ENCODE results near the gene HSPBP1.
"Not testable (repeated sequence)": the region's sequence is repeated elsewhere in the genome, so short reads cannot be mapped to it uniquely, and the experiment has no call there.

HSPBP1 gene

DNA sequence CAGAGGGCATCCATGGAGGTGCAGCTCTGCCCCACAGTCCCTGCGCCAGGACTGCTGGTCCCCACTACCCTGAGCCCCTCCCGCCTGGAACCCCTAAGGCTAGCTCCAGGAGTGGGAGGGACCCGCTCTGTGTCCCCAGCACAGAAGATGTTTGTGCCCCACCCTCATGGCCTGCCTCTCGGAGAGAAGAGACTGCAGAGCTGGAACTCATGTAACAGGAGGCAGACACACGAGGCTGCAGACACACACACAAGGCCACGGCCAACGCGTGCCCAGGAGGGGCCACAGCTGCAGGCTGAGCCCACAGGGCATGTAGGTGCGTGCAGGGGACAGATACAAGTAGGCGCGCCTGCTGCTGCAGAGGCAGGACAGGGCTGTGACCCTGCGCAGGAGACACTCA is 40.9 kb downstream of the HSPBP1 start:
- no peak for DNase-seq (ENCODE audit: low read depth, low spot score)

GRCh38 chr19:55238030-55238429 is 41.9 kb downstream of the HSPBP1 start:
- DNase-seq (ENCODE audit: low read depth, low spot score) = no peak

- no peak for DNase-seq (ENCODE audit: low read depth, low spot score)
Observed at GRCh38 chr19:55232986-55233385, 46.9 kb downstream of the HSPBP1 start.

GRCh38 chr19:55232286-55232602 is 47.7 kb downstream of the HSPBP1 start:
- no peak for DNase-seq (ENCODE audit: low read depth, low spot score)

DNA sequence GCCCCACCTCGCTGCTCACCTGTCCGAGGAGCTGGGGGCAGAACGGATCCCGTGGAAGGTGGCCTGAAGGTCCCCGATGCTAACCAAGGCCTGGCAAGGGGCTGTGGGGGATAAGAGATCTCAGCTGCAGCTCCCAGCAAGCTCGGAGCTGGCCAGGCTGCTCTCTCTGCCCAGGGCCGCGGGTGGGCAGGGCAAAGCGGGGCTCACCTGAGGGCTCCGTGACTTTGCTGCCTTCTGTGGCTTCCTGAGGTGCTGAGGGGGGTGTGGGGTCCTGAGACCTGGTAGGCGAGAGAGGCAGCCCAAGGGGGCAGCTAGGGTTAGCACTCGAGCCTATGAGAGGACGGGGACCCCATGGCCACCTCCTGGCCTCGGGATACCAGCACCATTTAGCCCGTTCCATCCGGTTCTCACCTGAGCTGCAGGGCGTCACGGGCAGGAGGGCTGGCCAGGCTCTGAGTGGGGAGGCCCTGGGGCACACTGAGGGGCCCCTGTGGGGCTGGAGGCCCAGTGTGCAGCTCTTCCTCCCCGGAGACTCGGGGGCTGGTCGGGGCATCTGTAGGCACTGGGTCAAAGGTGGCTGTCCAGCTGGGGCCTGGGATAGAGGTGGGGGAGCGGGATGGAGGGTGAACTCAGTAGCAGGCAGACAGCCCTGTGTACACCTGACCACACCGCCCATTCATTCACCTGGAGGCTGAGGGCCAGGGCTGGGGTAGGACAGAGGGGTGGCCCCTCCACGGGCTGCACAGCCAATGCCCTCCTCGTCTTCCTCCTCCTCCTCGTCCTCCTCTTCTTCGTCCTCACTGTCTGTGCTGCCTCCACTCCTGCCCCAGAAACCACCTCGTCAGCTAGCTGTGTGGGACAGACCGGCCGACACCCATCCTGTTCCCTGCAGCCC is 48.3 kb downstream of the HSPBP1 start:
- no peak for DNase-seq (ENCODE audit: low read depth, low spot score)

GRCh38 chr19:55230780-55231179 is 49.1 kb downstream of the HSPBP1 start:
- DNase-seq (ENCODE audit: low read depth, low spot score) = no peak

DNA sequence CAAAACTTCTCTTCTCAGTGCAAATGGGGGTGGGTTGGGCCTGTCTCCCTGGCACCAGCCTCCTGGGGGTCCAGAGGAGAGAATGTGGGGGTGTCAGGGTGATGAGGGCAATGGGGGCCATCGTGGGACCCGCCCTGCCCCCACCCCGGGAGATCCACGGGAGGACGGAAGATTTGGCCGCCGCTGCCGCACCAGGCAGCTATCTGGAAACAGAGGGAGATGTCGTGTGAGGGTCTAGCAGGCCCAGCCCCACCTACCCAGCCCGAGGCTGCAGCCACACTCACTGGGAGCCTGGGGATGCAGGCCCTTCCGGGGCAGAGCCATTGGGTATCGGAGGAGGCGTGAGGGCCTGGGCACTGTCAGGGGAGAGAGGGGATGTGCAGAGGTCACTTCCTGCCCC is 49.6 kb downstream of the HSPBP1 start:
- DNase-seq (ENCODE audit: low read depth, low spot score) = no peak

GRCh38 chr19:55229789-55230182 is 50.1 kb downstream of the HSPBP1 start:
- DNase-seq (ENCODE audit: low read depth, low spot score) = no peak

DNA sequence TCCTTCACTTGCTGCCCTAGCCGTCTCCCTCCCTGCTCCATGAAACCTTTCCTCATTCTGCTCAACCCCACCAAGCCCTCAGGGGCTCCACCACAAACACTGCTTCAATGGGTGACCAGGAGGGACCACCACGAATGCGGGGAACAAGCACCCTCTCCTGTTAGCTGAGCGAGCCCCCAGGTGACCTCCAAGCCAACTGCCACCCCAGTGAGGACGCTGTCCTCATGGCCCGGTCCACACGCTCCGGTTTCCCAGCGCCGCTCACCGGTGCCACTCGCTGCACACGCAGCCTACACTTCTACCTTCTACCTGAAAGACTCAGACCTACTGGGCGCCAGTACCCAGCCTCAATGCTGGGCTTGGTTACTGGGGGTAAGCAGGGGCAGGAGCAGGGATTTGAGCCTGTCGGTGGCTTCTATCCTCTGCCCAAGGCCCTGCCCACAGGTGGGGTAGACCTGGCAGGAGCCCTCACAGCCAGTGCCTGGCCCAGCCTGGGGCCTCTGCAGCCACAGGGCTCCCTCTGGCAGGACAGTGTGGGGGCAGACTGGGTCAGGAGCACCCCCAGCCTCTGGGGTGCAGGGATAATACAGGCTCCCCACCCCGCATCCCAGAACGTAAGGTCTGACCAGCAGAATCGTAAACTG is 50.6 kb downstream of the HSPBP1 start:
- DNase-seq (ENCODE audit: low read depth, low spot score) = no peak

GRCh38 chr19:55228403-55229031 is 51.4 kb downstream of the HSPBP1 start, which contains the start of gene TMEM86B:
TMEM86B (minus strand) TSS chr19:55228763; CDS start chr19:55228741, 22 bp downstream.
- no peak for DNase-seq (ENCODE audit: low read depth, low spot score)

DNA sequence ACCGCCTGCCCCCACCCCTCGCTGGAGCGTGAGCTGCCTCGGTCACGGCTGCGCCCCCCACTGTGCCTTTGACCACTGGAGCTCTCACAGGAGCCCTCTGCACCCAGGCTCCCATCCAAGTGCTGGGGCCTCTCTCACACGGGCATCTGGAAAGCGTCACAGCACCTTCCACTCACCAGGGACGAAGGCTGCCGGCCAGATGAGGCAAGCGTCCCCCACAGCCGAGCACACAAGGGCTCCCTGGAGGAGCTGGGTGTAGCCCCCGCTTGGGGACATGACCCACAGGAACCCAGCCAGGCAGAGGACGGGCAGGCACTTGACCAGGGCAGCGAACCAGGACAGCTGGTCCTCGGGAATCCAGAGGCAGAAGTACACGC is 51.9 kb downstream of the HSPBP1 start:
- DNase-seq (ENCODE audit: low read depth, low spot score) = no peak

- DNase-seq (ENCODE audit: low read depth, low spot score) = no peak
Observed at GRCh38 chr19:55227241-55228014, 52.5 kb downstream of the HSPBP1 start.

GRCh38 chr19:55226788-55227187 is 53.1 kb downstream of the HSPBP1 start:
- DNase-seq (ENCODE audit: low read depth, low spot score) = no peak

GRCh38 chr19:55226273-55226672 is 53.6 kb downstream of the HSPBP1 start:
- DNase-seq (ENCODE audit: low read depth, low spot score) = no peak

DNA sequence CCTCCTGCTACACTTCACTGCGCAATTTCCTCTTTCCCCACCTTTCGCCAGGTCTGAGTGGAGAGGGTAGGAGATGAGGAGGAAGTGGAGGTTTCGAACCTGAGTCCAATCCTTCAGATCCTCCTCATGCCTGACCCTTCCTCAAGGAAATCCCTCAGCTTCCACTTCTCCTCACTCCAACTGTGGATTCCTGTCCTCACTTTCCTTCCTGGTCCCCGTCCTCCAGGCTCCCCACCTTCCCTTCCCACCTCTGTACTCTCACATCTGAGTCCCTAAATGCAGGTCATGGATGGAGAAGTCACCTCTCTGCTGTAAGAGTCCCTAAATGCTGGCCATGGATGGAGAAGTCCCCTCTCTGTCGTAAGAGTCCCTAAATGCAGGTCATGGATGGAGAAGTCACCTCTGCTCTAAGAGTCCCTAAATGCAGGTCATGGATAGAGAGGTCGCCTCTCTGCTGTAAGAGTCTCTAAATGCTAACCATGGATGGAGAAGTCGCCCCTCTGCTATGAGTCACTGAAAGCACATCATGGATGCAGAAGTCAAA is 54.4 kb downstream of the HSPBP1 start:
- no peak for DNase-seq (ENCODE audit: low read depth, low spot score)

GRCh38 chr19:55224679-55225414 is 55.1 kb downstream of the HSPBP1 start:
- DNase-seq (ENCODE audit: low read depth, low spot score) = not testable (repeated sequence)

DNA sequence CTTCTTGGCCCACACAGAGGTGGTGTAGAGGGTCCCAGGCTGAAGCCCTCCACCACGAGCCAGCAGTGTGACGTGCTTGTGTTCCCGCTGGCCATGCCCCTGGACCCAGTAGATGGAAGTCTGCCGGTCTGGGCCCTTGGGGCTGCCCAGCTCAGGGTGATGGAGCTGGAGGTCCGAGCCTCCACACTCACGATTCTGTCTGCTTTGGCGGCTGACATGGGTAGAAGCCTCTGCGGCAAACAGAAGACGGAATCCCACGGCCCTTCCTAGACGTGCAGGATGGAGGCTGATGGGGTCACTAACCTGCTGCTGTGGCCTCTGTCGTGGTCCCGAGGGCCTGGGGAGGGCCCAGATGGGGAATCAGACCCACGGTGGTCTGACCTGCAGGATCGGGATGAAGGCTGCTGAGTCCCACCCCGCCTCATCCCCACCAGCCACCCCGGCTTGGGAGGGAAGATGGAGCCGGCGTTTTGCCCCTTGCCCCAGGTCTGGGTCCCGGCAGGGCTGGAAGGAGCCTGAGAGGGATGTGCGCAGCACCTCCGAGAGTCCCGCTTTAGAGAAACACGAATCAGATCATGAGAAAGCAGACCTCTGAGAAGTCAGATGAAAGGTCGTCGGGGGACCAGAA is 55.8 kb downstream of the HSPBP1 start:
- DNase-seq (ENCODE audit: low read depth, low spot score) = no peak

GRCh38 chr19:55223291-55224037 is 56.4 kb downstream of the HSPBP1 start:
- no peak for DNase-seq (ENCODE audit: low read depth, low spot score)

DNA sequence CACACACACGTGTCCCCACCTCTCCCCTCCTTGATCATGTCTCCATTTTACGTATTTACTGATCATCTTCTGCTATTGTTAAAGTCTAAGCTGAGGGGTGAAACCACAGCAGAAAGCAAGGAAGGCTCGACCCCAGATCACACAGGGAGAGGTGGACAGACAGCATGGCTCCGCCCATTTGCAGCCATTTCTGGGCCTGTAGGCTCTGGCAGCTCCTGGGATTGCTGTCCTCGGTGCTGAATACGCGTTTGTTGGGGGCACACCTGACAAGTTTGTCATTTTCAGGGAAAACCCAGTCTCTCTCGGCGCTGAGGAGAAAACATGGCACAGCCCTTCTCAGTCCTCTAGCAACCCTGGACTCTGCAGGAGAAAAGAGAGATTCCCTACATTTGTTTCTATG is 59.4 kb downstream of the HSPBP1 start:
- DNase-seq (ENCODE audit: low read depth, low spot score) = no peak
